HEK293 (cell line): ENCODE data around the gene TMEM255B.

ENCODE experiments used
- CTCF ChIA-PET: fragments of 350-600 bp; formaldehyde crosslinking; extraction: SDS; loops from one replicate; lab custom pipeline; 2021; ENCODE audit warnings: antibody characterized with exemption; lab: Yijun Ruan, JAX
- POLR2A ChIA-PET: fragments of 300-600 bp; formaldehyde crosslinking; extraction: SDS; loops from one replicate; lab custom pipeline; 2020; ENCODE audit warnings: antibody characterized with exemption, inconsistent platforms; lab: Yijun Ruan, JAX
- H3K27ac ChIP-seq: fragments of 200-500 bp; sonication (Bioruptor generic); 2 replicates; pipeline ENCODE4 v1.5.1; 2014; ENCODE audit warnings: low read depth, low read length, control low read depth, inconsistent platforms; ENCODE audit errors: extremely low read depth
- H3K36me3 ChIP-seq, 2 experiments: fragments of 200-500 bp in 1 of 2; sonication (Bioruptor generic) in 1 of 2; 1 replicate in 1 of 2; 2 replicates in 1 of 2; pipeline ENCODE4 v1.5.1; 2014 to 2017; ENCODE audit warnings: inconsistent platforms in 2 of 2, low read length in 2 of 2; ENCODE audit not compliant: control insufficient read depth in 2 of 2, insufficient read depth in 1 of 2
- H3K4me1 ChIP-seq: fragments of 200-500 bp; sonication (Bioruptor generic); 2 replicates; pipeline ENCODE4 v1.5.1; 2014; ENCODE audit warnings: mild to moderate bottlenecking, low read length, inconsistent platforms; ENCODE audit not compliant: control insufficient read depth, insufficient read depth
- H3K4me3 ChIP-seq: 2 replicates; pipeline ENCODE4 v1.5.1; 2011; ENCODE audit warnings: low read depth, mild to moderate bottlenecking, control low read depth, low read length, moderate library complexity
- H3K9me3 ChIP-seq: fragments of 200-500 bp; sonication (Bioruptor generic); 2 replicates; pipeline ENCODE4 v1.5.1; 2014; ENCODE audit warnings: low read depth, low read length, inconsistent platforms; ENCODE audit not compliant: control insufficient read depth, insufficient read depth
- FEZF1 ChIP-seq: fragments of 450-650 bp; formaldehyde crosslinking; IDR thresholded peaks from 2 replicates; pipeline ENCODE4 v1.5.1; 2016; ENCODE audit warnings: missing biosample characterization, missing genetic modification characterization
- GLIS1 ChIP-seq: fragments of 450-650 bp; formaldehyde crosslinking; IDR thresholded peaks from 2 replicates; pipeline ENCODE4 v1.5.1; 2016; ENCODE audit warnings: missing biosample characterization, missing genetic modification characterization
- INSM2 ChIP-seq: fragments of 450-650 bp; formaldehyde crosslinking; IDR thresholded peaks from 2 replicates; pipeline ENCODE4 v1.5.1; 2016; ENCODE audit warnings: missing biosample characterization, missing genetic modification characterization
- KLF8 ChIP-seq: fragments of 450-650 bp; formaldehyde crosslinking; IDR thresholded peaks from 2 replicates; pipeline ENCODE4 v1.5.1; 2016; ENCODE audit warnings: missing biosample characterization, missing genetic modification characterization
- PRDM1 ChIP-seq: fragments of 450-650 bp; formaldehyde crosslinking; IDR thresholded peaks from 2 replicates; pipeline ENCODE4; 2016; ENCODE audit warnings: missing biosample characterization, missing genetic modification characterization
- SCRT2 ChIP-seq: fragments of 450-650 bp; formaldehyde crosslinking; IDR thresholded peaks from 2 replicates; pipeline ENCODE4 v1.5.1; 2016; ENCODE audit warnings: missing biosample characterization, missing genetic modification characterization
- YY2 ChIP-seq: fragments of 450-650 bp; formaldehyde crosslinking; IDR thresholded peaks from 2 replicates; pipeline ENCODE4 v1.5.1; 2016; ENCODE audit warnings: missing biosample characterization, missing genetic modification characterization
- ZBTB26 ChIP-seq: fragments of 450-650 bp; formaldehyde crosslinking; optimal IDR thresholded peaks from 2 replicates; pipeline ENCODE3; 2016; ENCODE audit warnings: missing biosample characterization, mild to moderate bottlenecking, missing genetic modification characterization
- ZIC2 ChIP-seq: fragments of 450-650 bp; formaldehyde crosslinking; IDR thresholded peaks from 2 replicates; pipeline ENCODE4 v1.5.1; 2016; ENCODE audit warnings: missing biosample characterization, missing genetic modification characterization
- ZNF155 ChIP-seq: fragments of 450-650 bp; formaldehyde crosslinking; IDR thresholded peaks from 2 replicates; pipeline ENCODE4 v1.5.1; 2016; ENCODE audit warnings: missing biosample characterization, missing genetic modification characterization
- ZNF174 ChIP-seq: fragments of 450-650 bp; formaldehyde crosslinking; IDR thresholded peaks from 2 replicates; pipeline ENCODE4 v1.5.0; 2017; ENCODE audit warnings: missing biosample characterization, mild to moderate bottlenecking, missing genetic modification characterization
- ZNF223 ChIP-seq: fragments of 450-650 bp; formaldehyde crosslinking; IDR thresholded peaks from 2 replicates; pipeline ENCODE4 v1.5.1; 2016; ENCODE audit warnings: missing biosample characterization, missing genetic modification characterization
- ZNF24 ChIP-seq: fragments of 450-650 bp; formaldehyde crosslinking; IDR thresholded peaks from 2 replicates; pipeline ENCODE4 v1.5.1; 2016; ENCODE audit warnings: missing biosample characterization, missing genetic modification characterization
- ZNF341 ChIP-seq: fragments of 450-650 bp; formaldehyde crosslinking; IDR thresholded peaks from 2 replicates; pipeline ENCODE4; 2016; ENCODE audit warnings: low read depth, missing biosample characterization, missing genetic modification characterization
- ZNF521 ChIP-seq: fragments of 450-650 bp; formaldehyde crosslinking; IDR thresholded peaks from 2 replicates; pipeline ENCODE4 v1.5.1; 2017; ENCODE audit warnings: missing biosample characterization, mild to moderate bottlenecking, missing genetic modification characterization
- ZNF530 ChIP-seq: fragments of 450-650 bp; formaldehyde crosslinking; IDR thresholded peaks from 2 replicates; pipeline ENCODE4 v1.5.1; 2016; ENCODE audit warnings: low read depth, missing biosample characterization, missing genetic modification characterization
- ZNF560 ChIP-seq: fragments of 450-650 bp; formaldehyde crosslinking; IDR thresholded peaks from 2 replicates; pipeline ENCODE4 v1.5.1; 2017; ENCODE audit warnings: missing biosample characterization, missing genetic modification characterization, borderline replicate concordance
- ZNF623 ChIP-seq: fragments of 450-650 bp; formaldehyde crosslinking; IDR thresholded peaks from 2 replicates; pipeline ENCODE4 v1.5.1; 2016; ENCODE audit warnings: missing biosample characterization, missing genetic modification characterization
- ZNF660 ChIP-seq: fragments of 450-650 bp; IDR thresholded peaks from 2 replicates; pipeline ENCODE4 v1.5.1; 2018; ENCODE audit warnings: missing biosample characterization, mild to moderate bottlenecking, missing genetic modification characterization
- ZNF701 ChIP-seq: fragments of 450-650 bp; formaldehyde crosslinking; IDR thresholded peaks from 2 replicates; pipeline ENCODE4 v1.5.1; 2016; ENCODE audit warnings: missing biosample characterization, missing genetic modification characterization
- ZNF777 ChIP-seq: fragments of 450-650 bp; formaldehyde crosslinking; IDR thresholded peaks from 2 replicates; pipeline ENCODE4 v1.5.1; 2017; ENCODE audit warnings: missing biosample characterization, missing genetic modification characterization, borderline replicate concordance
- ZNF837 ChIP-seq: fragments of 450-650 bp; formaldehyde crosslinking; IDR thresholded peaks from 2 replicates; pipeline ENCODE4 v1.5.1; 2016; ENCODE audit warnings: missing biosample characterization, missing genetic modification characterization

The TMEM255B gene

DNA sequence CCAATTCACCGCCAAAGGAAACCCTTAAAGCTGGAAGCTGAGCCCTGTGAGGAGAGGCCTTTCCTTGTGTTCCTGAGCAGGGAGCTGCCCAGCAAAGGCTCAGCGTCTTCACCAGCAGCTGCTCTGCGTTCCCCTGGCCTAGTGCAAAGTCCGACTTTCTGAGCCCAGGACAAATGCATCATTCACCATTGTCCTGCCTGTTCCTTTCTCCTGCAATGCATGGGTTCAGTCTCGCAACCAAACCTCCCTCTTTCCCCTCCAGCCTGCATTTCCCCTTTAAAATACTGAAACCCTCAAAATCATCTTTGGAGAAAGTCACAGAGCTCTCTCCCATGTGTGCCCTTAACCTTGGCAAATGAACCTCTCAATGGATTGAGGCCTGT, 12.9 kb upstream of the TMEM255B start (continued):
- TF ChIP-seq ZNF660 (no peak), YY2 (tag by site-specific recombination) (no peak), ZNF623 (no peak), ZNF777 (no peak), ZNF530 (tag by site-specific recombination) (no peak), ZNF341 (no peak), ZBTB26 (tag by site-specific recombination) (no peak), SCRT2 (no peak), ZNF24 (no peak)

DNA sequence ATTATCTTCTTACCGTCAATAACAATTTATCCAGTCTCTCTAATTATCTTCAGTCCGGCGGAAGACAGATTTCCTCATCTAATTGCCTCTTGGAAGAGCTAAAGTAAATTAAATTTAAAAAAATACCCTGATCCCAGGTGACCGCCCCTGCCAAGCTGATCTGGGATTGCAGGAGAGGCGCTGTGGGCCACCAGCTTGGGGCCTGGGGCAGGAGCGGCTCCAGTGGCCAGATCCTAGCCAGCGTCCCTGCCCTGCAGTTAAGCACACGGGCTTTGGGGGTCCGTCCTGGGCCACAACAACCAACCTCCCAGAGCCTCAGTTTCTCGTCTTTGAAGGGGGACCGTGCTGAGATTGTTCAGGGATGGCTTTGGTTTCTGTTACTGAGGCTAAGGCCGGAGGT, 12.4 kb upstream of the TMEM255B start:
- ChIA-PET CTCF (no interaction called here), POLR2A (no interaction called here)
- Histone ChIP-seq H3K4me1 (no peaks in the 10 kb centered on the region), H3K4me3 (no peak overlapping the region), H3K36me3 (no peaks in the 10 kb centered on the region), H3K9me3 (no peaks in the 10 kb centered on the region), H3K27ac (no peak overlapping the region)
- TF ChIP-seq KLF8 (tag by site-specific recombination) (no peak), FEZF1 (no peak), ZNF174 (tag by site-specific recombination) (no peak), GLIS1 (tag by site-specific recombination) (no peak), ZNF521 (tag by site-specific recombination) (no peak), PRDM1 (no peak)

- Histone ChIP-seq H3K4me3 (no peak overlapping the region), H3K9me3 (no peaks in the 10 kb centered on the region), H3K36me3 (no peaks in the 10 kb centered on the region), H3K27ac (no peak overlapping the region), H3K4me1 (no peaks in the 10 kb centered on the region)
- 0 out of 2 replicates have a peak, but pooled peaks have one; percentile 11 for TF ChIP-seq ZIC2
- no peak for TF ChIP-seq ZNF837
- CTCF ChIA-PET: no interaction called here
- POLR2A ChIA-PET: no interaction called here
Observed at GRCh38 chr13:113747291-113747833, 11.7 kb upstream of the TMEM255B start.

DNA sequence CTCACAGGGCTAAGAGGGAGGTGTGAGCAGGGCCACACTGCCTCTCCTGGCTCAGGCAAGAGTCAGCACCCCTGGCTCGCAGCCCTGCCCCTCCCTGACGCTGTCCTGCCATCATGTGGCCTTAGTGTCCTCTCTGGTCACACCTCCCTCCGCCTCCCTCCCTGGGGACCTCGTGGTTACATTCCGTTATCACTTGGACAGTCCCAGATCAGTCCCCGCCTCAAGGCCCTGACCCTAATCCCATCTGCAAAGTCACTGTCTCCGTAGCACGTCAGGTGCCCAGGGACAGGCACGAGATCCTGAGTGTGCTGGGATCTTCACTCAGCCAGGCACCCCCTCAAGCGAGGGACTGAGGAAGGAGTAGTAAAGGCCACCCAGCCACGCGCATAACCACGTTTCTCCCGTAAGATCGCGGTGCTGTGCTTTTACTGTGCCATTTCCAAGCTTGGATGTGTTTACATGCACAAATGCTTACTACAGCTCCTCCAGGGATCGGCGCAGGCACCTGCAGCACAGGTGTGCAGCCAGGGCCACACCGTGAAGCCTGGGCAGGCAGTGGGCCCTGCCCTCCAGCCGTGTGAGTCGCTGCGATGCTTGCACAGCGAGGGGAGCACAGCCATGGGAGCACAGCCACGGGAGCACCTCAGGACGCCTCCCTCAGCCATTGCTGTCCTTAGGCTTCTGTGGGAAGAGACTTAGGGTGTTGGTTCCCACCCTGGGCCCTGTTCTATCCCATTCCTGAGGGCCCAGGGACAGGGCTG, 10.7 kb upstream of the TMEM255B start:
- Histone ChIP-seq H3K4me1 (no peaks in the 10 kb centered on the region), H3K27ac (no peak overlapping the region), H3K4me3 (no peak overlapping the region), H3K36me3 (no peaks in the 10 kb centered on the region), H3K9me3 (no peaks in the 10 kb centered on the region)
- CTCF ChIA-PET: no interaction called here
- TF ChIP-seq ZNF701 (tag by site-specific recombination) (no peak), ZNF155 (tag by site-specific recombination) (no peak), ZNF223 (tag by site-specific recombination) (no peak), INSM2 (tag by site-specific recombination) (no peak), ZNF24 (no peak), PRDM1 (no peak), ZNF560 (tag by site-specific recombination) (no peak)
- TF ChIP-seq, all 188 proteins: peak for 0
- POLR2A ChIA-PET: no interaction called here
